HepG2 (cell line): ENCODE measurements around the gene RARS2. TPM values are rescaled to one million over a fixed set of nuclear protein-coding genes. Genes with fewer than 3 reads are reported as not detected.

Experiments
- ARNT2 ChIP-seq: sonication (generic); formaldehyde crosslinking; IDR thresholded peaks from 2 replicates; pipeline ENCODE4 v1.8.0; 2022; ENCODE audit warnings: mild to moderate bottlenecking, low read depth, missing genetic modification reagents, moderate library complexity
- ATF1 ChIP-seq: IDR thresholded peaks from 2 replicates; pipeline ENCODE4 v1.6.1; 2016; ENCODE audit warnings: mild to moderate bottlenecking, control low read depth
- CREB1 ChIP-seq, 2 experiments: fragments of 450-650 bp in 1 of 2; IDR thresholded peaks; 2 replicates each; pipeline ENCODE4 v1.6.1; 2016 to 2017; ENCODE audit warnings: control low read depth in 1 of 2, mild to moderate bottlenecking in 1 of 2, missing compliant biosample characterization in 1 of 2, missing genetic modification characterization in 1 of 2
- MEIS2 ChIP-seq: sonication (generic); formaldehyde crosslinking; IDR thresholded peaks from 2 replicates; pipeline ENCODE4 v1.9.0; 2021; ENCODE audit warnings: mild to moderate bottlenecking, missing genetic modification reagents
- ONECUT2 ChIP-seq: sonication (generic); formaldehyde crosslinking; IDR thresholded peaks from 2 replicates; pipeline ENCODE4 v1.4.0; 2020; ENCODE audit warnings: missing genetic modification reagents
- PCBP2 ChIP-seq: fragments of 200-400 bp; formaldehyde crosslinking; optimal IDR thresholded peaks from 2 replicates; pipeline ENCODE3; 2018; ENCODE audit warnings: low read length, low read depth; ENCODE audit not compliant: poor library complexity, severe bottlenecking
- SYNCRIP ChIP-seq: fragments of 200-400 bp; formaldehyde crosslinking; IDR thresholded peaks from 2 replicates; pipeline ENCODE4 v1.6.1; 2018; ENCODE audit warnings: mild to moderate bottlenecking, low read depth, low read length; ENCODE audit not compliant: insufficient read depth
- ZNF326 ChIP-seq: sonication (generic); formaldehyde crosslinking; IDR thresholded peaks from 2 replicates; pipeline ENCODE4 v1.4.0; 2020; ENCODE audit warnings: missing genetic modification reagents, borderline replicate concordance
- ZNF33A ChIP-seq: sonication (generic); formaldehyde crosslinking; IDR thresholded peaks from 2 replicates; pipeline ENCODE4 v1.5.1; 2020; ENCODE audit warnings: missing genetic modification reagents, mild to moderate bottlenecking, moderate library complexity, borderline replicate concordance
- ZNF605 ChIP-seq: sonication (generic); formaldehyde crosslinking; IDR thresholded peaks from 2 replicates; pipeline ENCODE4 v1.8.0; 2022; ENCODE audit warnings: mild to moderate bottlenecking, missing genetic modification reagents
- polyA plus RNA-seq, 8 experiments: library from polyadenylated mRNA; depleted of rRNA in 3 of 8; stranded (reverse) in 7 of 8; unstranded in 1 of 8; fragments of >200 nt; fragmentation: Illumina TruSeq in 4 of 8; extraction: Trizol in 4 of 8; gene quantifications; 2 replicates each; pipeline versions ENCODE4 v1.2.1 to v1.2.3, GENCODE V29; 2011 to 2016; ENCODE audit warnings: low read depth in 4 of 8, missing spikeins in 1 of 8, mixed read lengths in 1 of 8; ENCODE audit not compliant: insufficient read depth in 1 of 8
- total RNA-seq, 5 experiments: library from RNA; depleted of rRNA; stranded (reverse); fragments of >200 nt; fragmentation: Illumina TruSeq; extraction: Trizol; gene quantifications; 2 replicates each; pipeline ENCODE4 v1.2.3, GENCODE V29; 2016; ENCODE audit warnings: low read depth in 1 of 5
- TF ChIP-seq, protein P1 (sequence below): sonication (generic); formaldehyde crosslinking; IDR thresholded peaks from 2 replicates; pipeline ENCODE4 v1.4.0; 2020; ENCODE audit warnings: missing genetic modification reagents
- TF ChIP-seq, protein P2 (sequence below): sonication (generic); formaldehyde crosslinking; IDR thresholded peaks from 2 replicates; pipeline ENCODE4; 2020; ENCODE audit warnings: missing genetic modification reagents, mild to moderate bottlenecking, borderline replicate concordance
- TF ChIP-seq, protein P3 (sequence below): sonication (generic); formaldehyde crosslinking; IDR thresholded peaks from one replicate; pipeline ENCODE4 v1.5.1; 2020; ENCODE audit warnings: mild to moderate bottlenecking, missing genetic modification reagents; ENCODE audit errors: not compliant biosample characterization
- TF ChIP-seq, protein P4 (sequence below): sonication (generic); formaldehyde crosslinking; IDR thresholded peaks from 2 replicates; pipeline ENCODE4 v1.4.0; 2020; ENCODE audit warnings: missing genetic modification reagents, borderline replicate concordance

RARS2 gene
- total and polyA plus RNA-seq, 2 of the 13 experiments (the other 11 are each of a cell fraction or from before 2014, with no cell fraction given) = 23.4 to 80.1 TPM

DNA sequence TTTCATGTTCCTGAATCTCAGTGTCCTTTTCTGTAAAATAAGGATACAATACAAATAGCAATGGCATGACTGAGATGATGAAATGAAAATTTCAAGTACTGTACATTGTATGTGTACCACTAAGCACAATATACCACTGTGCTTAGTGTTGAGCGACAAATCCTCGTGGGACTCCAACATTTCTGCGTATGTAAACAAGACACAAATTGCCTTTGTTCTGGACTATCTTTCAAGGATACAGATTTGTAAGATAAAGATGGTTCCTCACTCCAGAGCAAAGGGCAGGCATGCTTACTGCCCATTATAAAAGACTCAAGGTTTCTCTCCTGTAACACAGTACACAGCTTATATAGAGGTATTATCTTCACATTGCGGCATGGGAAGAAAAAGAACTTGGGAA, 6.0 kb downstream of the RARS2 start (continued):
- TF ChIP-seq, protein P1, sequence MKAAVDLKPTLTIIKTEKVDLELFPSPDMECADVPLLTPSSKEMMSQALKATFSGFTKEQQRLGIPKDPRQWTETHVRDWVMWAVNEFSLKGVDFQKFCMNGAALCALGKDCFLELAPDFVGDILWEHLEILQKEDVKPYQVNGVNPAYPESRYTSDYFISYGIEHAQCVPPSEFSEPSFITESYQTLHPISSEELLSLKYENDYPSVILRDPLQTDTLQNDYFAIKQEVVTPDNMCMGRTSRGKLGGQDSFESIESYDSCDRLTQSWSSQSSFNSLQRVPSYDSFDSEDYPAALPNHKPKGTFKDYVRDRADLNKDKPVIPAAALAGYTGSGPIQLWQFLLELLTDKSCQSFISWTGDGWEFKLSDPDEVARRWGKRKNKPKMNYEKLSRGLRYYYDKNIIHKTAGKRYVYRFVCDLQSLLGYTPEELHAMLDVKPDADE = no peak
- no peak for TF ChIP-seq ARNT2 (CRISPR knock-in tag)
- TF ChIP-seq PCBP2 = no peak
- TF ChIP-seq ATF1 (CRISPR knock-in tag) = no peak
- TF ChIP-seq ZNF33A (CRISPR knock-in tag) = no peak
- no peak for TF ChIP-seq SYNCRIP
- no peak for TF ChIP-seq ONECUT2 (CRISPR knock-in tag)
- TF ChIP-seq, protein P2, sequence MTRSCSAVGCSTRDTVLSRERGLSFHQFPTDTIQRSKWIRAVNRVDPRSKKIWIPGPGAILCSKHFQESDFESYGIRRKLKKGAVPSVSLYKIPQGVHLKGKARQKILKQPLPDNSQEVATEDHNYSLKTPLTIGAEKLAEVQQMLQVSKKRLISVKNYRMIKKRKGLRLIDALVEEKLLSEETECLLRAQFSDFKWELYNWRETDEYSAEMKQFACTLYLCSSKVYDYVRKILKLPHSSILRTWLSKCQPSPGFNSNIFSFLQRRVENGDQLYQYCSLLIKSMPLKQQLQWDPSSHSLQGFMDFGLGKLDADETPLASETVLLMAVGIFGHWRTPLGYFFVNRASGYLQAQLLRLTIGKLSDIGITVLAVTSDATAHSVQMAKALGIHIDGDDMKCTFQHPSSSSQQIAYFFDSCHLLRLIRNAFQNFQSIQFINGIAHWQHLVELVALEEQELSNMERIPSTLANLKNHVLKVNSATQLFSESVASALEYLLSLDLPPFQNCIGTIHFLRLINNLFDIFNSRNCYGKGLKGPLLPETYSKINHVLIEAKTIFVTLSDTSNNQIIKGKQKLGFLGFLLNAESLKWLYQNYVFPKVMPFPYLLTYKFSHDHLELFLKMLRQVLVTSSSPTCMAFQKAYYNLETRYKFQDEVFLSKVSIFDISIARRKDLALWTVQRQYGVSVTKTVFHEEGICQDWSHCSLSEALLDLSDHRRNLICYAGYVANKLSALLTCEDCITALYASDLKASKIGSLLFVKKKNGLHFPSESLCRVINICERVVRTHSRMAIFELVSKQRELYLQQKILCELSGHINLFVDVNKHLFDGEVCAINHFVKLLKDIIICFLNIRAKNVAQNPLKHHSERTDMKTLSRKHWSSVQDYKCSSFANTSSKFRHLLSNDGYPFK (CRISPR knock-in tag) = no peak
- no peak for TF ChIP-seq CREB1 (IDR thresholded peaks at IDR 0.05)
- peak; percentile 57; the same call in 1 of the 2 replicates for TF ChIP-seq CREB1 (CRISPR knock-in tag; IDR thresholded peaks at IDR 0.05)
- TF ChIP-seq ZNF605 (CRISPR knock-in tag) = no peak
- no peak for TF ChIP-seq ZNF326
- TF ChIP-seq, protein P3, sequence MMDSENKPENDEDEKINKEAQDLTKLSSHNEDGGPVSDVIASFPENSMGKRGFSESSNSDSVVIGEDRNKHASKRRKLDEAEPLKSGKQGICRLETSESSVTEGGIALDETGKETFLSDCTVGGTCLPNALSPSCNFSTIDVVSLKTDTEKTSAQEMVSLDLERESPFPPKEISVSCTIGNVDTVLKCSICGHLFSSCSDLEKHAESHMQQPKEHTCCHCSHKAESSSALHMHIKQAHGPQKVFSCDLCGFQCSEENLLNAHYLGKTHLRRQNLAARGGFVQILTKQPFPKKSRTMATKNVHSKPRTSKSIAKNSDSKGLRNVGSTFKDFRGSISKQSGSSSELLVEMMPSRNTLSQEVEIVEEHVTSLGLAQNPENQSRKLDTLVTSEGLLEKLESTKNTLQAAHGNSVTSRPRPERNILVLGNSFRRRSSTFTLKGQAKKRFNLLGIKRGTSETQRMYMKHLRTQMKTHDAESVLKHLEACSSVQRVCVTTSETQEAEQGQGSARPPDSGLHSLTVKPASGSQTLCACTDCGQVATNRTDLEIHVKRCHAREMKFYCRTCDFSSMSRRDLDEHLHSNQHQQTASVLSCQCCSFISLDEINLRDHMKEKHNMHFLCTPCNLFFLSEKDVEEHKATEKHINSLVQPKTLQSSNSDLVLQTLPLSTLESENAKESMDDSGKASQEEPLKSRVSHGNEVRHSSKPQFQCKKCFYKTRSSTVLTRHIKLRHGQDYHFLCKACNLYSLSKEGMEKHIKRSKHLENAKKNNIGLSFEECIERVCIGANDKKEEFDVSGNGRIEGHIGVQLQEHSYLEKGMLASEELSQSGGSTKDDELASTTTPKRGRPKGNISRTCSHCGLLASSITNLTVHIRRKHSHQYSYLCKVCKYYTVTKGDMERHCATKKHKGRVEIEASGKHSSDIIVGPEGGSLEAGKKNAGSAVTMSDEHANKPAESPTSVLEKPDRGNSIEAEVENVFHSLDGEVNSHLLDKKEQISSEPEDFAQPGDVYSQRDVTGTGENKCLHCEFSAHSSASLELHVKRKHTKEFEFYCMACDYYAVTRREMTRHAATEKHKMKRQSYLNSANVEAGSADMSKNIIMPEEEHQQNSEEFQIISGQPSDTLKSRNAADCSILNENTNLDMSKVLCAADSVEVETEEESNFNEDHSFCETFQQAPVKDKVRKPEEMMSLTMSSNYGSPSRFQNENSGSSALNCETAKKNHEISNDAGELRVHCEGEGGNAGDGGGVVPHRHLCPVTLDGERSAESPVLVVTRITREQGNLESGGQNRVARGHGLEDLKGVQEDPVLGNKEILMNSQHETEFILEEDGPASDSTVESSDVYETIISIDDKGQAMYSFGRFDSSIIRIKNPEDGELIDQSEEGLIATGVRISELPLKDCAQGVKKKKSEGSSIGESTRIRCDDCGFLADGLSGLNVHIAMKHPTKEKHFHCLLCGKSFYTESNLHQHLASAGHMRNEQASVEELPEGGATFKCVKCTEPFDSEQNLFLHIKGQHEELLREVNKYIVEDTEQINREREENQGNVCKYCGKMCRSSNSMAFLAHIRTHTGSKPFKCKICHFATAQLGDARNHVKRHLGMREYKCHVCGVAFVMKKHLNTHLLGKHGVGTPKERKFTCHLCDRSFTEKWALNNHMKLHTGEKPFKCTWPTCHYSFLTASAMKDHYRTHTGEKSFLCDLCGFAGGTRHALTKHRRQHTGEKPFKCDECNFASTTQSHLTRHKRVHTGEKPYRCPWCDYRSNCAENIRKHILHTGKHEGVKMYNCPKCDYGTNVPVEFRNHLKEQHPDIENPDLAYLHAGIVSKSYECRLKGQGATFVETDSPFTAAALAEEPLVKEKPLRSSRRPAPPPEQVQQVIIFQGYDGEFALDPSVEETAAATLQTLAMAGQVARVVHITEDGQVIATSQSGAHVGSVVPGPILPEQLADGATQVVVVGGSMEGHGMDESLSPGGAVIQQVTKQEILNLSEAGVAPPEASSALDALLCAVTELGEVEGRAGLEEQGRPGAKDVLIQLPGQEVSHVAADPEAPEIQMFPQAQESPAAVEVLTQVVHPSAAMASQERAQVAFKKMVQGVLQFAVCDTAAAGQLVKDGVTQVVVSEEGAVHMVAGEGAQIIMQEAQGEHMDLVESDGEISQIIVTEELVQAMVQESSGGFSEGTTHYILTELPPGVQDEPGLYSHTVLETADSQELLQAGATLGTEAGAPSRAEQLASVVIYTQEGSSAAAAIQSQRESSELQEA (CRISPR knock-in tag) = no peak
- TF ChIP-seq, protein P4, sequence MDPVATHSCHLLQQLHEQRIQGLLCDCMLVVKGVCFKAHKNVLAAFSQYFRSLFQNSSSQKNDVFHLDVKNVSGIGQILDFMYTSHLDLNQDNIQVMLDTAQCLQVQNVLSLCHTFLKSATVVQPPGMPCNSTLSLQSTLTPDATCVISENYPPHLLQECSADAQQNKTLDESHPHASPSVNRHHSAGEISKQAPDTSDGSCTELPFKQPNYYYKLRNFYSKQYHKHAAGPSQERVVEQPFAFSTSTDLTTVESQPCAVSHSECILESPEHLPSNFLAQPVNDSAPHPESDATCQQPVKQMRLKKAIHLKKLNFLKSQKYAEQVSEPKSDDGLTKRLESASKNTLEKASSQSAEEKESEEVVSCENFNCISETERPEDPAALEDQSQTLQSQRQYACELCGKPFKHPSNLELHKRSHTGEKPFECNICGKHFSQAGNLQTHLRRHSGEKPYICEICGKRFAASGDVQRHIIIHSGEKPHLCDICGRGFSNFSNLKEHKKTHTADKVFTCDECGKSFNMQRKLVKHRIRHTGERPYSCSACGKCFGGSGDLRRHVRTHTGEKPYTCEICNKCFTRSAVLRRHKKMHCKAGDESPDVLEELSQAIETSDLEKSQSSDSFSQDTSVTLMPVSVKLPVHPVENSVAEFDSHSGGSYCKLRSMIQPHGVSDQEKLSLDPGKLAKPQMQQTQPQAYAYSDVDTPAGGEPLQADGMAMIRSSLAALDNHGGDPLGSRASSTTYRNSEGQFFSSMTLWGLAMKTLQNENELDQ = no peak
- no peak for TF ChIP-seq MEIS2
